ENCODE data around the gene EDRF1. TPM values are rescaled to one million over a fixed set of nuclear protein-coding genes. Genes with fewer than 3 reads are reported as not detected.

Gene EDRF1
- polyA plus RNA-seq, 1 donor (not counting 4 experiments of a cell fraction or from before 2014, with no cell fraction given): 20.4 TPM

DNA sequence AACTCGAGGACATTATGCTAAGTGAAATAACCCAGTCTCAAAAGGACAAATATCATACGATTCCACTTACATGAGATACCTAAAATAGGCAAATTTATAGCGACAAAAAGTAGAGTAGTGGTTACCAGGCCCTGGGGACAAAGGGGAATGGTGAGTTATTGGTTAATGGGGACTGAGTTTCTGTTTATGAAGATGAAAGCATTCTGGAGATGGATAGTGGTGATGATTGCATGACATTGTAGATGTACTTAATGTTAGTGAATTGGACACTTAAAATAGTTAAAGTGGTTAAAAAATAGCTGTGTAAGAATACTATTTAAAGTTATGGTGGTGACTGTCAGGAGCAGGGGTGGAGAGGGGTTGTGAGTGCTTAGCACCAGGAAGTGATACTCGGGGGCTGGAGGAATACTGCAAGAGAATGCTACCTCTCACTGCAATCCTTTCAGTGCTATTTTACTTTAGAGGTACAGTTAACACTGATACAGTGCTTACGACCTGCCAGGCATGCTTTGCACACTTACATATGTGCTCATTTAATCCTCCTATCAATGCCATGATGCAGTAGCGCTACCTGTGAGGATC lies 19.9 kb upstream of the EDRF1 start:
- no peak for FAIRE-seq
- dilution Hi-C loops (cut with MboI; ENCODE audit: extremely low pct_ligation_motif_present, low sequenced_read_pairs): no loop called here

DNA sequence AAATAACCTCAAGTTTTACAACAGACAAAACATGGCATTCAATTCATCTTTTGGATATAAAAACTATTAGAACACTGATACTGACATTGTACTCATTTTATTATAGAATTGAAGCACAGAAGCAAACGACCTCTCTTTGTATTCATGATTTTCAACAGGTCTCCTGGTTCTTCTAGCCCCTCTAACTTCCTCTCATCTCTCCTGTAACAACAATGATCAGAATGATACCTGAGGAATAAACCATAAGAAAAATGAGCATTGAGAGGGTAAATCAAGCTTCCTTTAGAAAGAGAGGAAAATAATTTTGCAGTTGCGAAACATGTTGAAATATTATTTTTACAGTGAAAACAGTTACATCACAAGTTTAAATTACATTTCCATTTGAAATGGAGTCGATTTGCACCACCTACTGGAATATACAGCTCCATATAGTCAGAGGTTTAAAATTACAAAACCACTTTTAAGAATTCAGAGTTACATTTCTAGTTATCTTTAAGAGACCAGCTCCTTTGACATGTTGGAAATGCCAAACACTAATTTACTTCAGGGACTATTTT lies 19.1 kb upstream of the EDRF1 start:
- no peak overlapping the region for H2AFZ ChIP-seq (ENCODE audit: control insufficient read depth, low read length)
- no peak overlapping the region for H3K4me3 ChIP-seq (ENCODE audit: control insufficient read depth in 2 of 3, extremely low read depth in 1 of 3, insufficient read depth in 2 of 3, low read depth in 1 of 3, low read length in 3 of 3)
- H3K27ac ChIP-seq (ENCODE audit: control insufficient read depth, insufficient read depth, low read length): no peak overlapping the region
- no peaks in the 10 kb centered on the region for H3K36me3 ChIP-seq (ENCODE audit: control insufficient read depth in 2 of 2, extremely low read depth in 1 of 2, insufficient read depth in 2 of 2, low read length in 2 of 2)
- dilution Hi-C loops (cut with MboI; ENCODE audit: extremely low pct_ligation_motif_present, low sequenced_read_pairs): no loop called here
- no peaks in the 10 kb centered on the region for H3K9me1 ChIP-seq (ENCODE audit: control insufficient read depth, extremely low read depth, insufficient read depth, low read length)
- no peak for FAIRE-seq
- H4K20me1 ChIP-seq (ENCODE audit: control insufficient read depth, extremely low read depth, insufficient read depth, low read length): no peaks in the 10 kb centered on the region
- H3K4me1 ChIP-seq (ENCODE audit: control insufficient read depth, extremely low read depth, insufficient read depth, low read length): no peaks in the 10 kb centered on the region
- no peak overlapping the region for H3K4me2 ChIP-seq (ENCODE audit: control insufficient read depth, extremely low read depth, insufficient read depth, low read depth, low read length)
- DNase-seq (ENCODE audit: low read depth, low spot score): no peak
- no peaks in the 10 kb centered on the region for H3K27me3 ChIP-seq (ENCODE audit: control insufficient read depth, extremely low read depth, insufficient read depth, low read length)
- no peaks in the 10 kb centered on the region for H3K9me3 ChIP-seq (ENCODE audit: control insufficient read depth, low read depth, low read length)
- H3K9ac ChIP-seq (ENCODE audit: control insufficient read depth, extremely low read depth, insufficient read depth, low read length): no peak overlapping the region
- no peak for TF ChIP-seq EZH2 (IDR thresholded peaks at IDR 0.05; ENCODE audit: low read length)
- TF ChIP-seq, protein P1, sequence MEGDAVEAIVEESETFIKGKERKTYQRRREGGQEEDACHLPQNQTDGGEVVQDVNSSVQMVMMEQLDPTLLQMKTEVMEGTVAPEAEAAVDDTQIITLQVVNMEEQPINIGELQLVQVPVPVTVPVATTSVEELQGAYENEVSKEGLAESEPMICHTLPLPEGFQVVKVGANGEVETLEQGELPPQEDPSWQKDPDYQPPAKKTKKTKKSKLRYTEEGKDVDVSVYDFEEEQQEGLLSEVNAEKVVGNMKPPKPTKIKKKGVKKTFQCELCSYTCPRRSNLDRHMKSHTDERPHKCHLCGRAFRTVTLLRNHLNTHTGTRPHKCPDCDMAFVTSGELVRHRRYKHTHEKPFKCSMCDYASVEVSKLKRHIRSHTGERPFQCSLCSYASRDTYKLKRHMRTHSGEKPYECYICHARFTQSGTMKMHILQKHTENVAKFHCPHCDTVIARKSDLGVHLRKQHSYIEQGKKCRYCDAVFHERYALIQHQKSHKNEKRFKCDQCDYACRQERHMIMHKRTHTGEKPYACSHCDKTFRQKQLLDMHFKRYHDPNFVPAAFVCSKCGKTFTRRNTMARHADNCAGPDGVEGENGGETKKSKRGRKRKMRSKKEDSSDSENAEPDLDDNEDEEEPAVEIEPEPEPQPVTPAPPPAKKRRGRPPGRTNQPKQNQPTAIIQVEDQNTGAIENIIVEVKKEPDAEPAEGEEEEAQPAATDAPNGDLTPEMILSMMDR (optimal IDR thresholded peaks at IDR 0.05 in 1 of 3, IDR thresholded peaks at IDR 0.05 in 1 of 3, conservative IDR thresholded peaks at IDR 0.05 in 1 of 3; ENCODE audit: extremely low read depth in 1 of 3, insufficient read depth in 2 of 3, low read length in 3 of 3): no peak
- H3K79me2 ChIP-seq (ENCODE audit: control insufficient read depth, insufficient read depth, low read length): no peaks in the 10 kb centered on the region

More for the DNA sequence above, 19.9 kb upstream of the EDRF1 start:
- H3K79me2 ChIP-seq (ENCODE audit: control insufficient read depth, insufficient read depth, low read length): no peaks in the 10 kb centered on the region
- no peaks in the 10 kb centered on the region for H3K9me1 ChIP-seq (ENCODE audit: control insufficient read depth, extremely low read depth, insufficient read depth, low read length)
- no peak overlapping the region for H3K4me3 ChIP-seq (ENCODE audit: control insufficient read depth in 2 of 3, extremely low read depth in 1 of 3, insufficient read depth in 2 of 3, low read depth in 1 of 3, low read length in 3 of 3)
- no peaks in the 10 kb centered on the region for H3K9me3 ChIP-seq (ENCODE audit: control insufficient read depth, low read depth, low read length)
- no peak overlapping the region for H3K4me2 ChIP-seq (ENCODE audit: control insufficient read depth, extremely low read depth, insufficient read depth, low read depth, low read length)
- H2AFZ ChIP-seq (ENCODE audit: control insufficient read depth, low read length): no peak overlapping the region
- TF ChIP-seq, protein P1 (optimal IDR thresholded peaks at IDR 0.05 in 1 of 3, IDR thresholded peaks at IDR 0.05 in 1 of 3, conservative IDR thresholded peaks at IDR 0.05 in 1 of 3; ENCODE audit: extremely low read depth in 1 of 3, insufficient read depth in 2 of 3, low read length in 3 of 3): no peak
- TF ChIP-seq EZH2 (IDR thresholded peaks at IDR 0.05; ENCODE audit: low read length): no peak
- no peaks in the 10 kb centered on the region for H4K20me1 ChIP-seq (ENCODE audit: control insufficient read depth, extremely low read depth, insufficient read depth, low read length)
- no peak for DNase-seq (ENCODE audit: low read depth, low spot score)
- H3K4me1 ChIP-seq (ENCODE audit: control insufficient read depth, extremely low read depth, insufficient read depth, low read length): no peaks in the 10 kb centered on the region
- H3K27ac ChIP-seq (ENCODE audit: control insufficient read depth, insufficient read depth, low read length): no peak overlapping the region
- H3K27me3 ChIP-seq (ENCODE audit: control insufficient read depth, extremely low read depth, insufficient read depth, low read length): no peaks in the 10 kb centered on the region
- H3K36me3 ChIP-seq (ENCODE audit: control insufficient read depth in 2 of 2, extremely low read depth in 1 of 2, insufficient read depth in 2 of 2, low read length in 2 of 2): no peaks in the 10 kb centered on the region
- no peak overlapping the region for H3K9ac ChIP-seq (ENCODE audit: control insufficient read depth, extremely low read depth, insufficient read depth, low read length)

Data from keratinocyte (primary cell).